Pons (tissue), 1 donor: ENCODE data around the gene SIX5.

Experiments
- DNase-seq: peaks from one replicate; pipeline ENCODE4 v3.0.0-alpha.2; 2016; ENCODE audit warnings: low spot score

The SIX5 gene

GRCh38 chr19:45773384-45773783 lies 4.3 kb upstream of the SIX5 start:
- no peak for DNase-seq

GRCh38 chr19:45772912-45773311 lies 3.9 kb upstream of the SIX5 start:
- DNase-seq, result no peak

GRCh38 chr19:45772130-45772840 lies 3.2 kb upstream of the SIX5 start:
- no peak for DNase-seq

GRCh38 chr19:45771311-45771933 lies 2.4 kb upstream of the SIX5 start:
- no peak for DNase-seq

GRCh38 chr19:45770192-45771101 lies 1.4 kb upstream of the SIX5 start:
- peak; percentile 91 for DNase-seq

GRCh38 chr19:45769821-45770191 lies 754 bp upstream of the SIX5 start:
- DNase-seq, result peak; percentile 60

GRCh38 chr19:45768655-45768983 lies 433 bp downstream of the SIX5 start:
- no peak for DNase-seq

GRCh38 chr19:45767881-45768654 lies 984 bp downstream of the SIX5 start:
- no peak for DNase-seq

GRCh38 chr19:45767410-45767880 lies 1.6 kb downstream of the SIX5 start:
- no peak for DNase-seq

GRCh38 chr19:45766869-45767346 lies 2.1 kb downstream of the SIX5 start:
- DNase-seq, result no peak

- no peak for DNase-seq
Observed at GRCh38 chr19:45766296-45766868, 2.7 kb downstream of the SIX5 start.

- no peak for DNase-seq
Observed at GRCh38 chr19:45765702-45766295, 3.3 kb downstream of the SIX5 start.

- no peak for DNase-seq
Observed at GRCh38 chr19:45764945-45765701, 3.9 kb downstream of the SIX5 start.

- DNase-seq, result no peak
Observed at GRCh38 chr19:45764475-45764874, 4.6 kb downstream of the SIX5 start.

GRCh38 chr19:45763691-45764294 lies 5.3 kb downstream of the SIX5 start:
- no peak for DNase-seq

GRCh38 chr19:45762870-45763631 lies 6.0 kb downstream of the SIX5 start:
- no peak for DNase-seq

GRCh38 chr19:45761714-45762113 lies 7.3 kb downstream of the SIX5 start:
- DNase-seq, result no peak

GRCh38 chr19:45758921-45759320 lies 10.1 kb downstream of the SIX5 start:
- no peak for DNase-seq

GRCh38 chr19:45757695-45758094 lies 11.4 kb downstream of the SIX5 start:
- no peak for DNase-seq
